22Rv1 (cell line): ENCODE measurements around the gene FER.

Experiments
- CTCF ChIP-seq: fragments of 450-650 bp; IDR thresholded peaks from 2 replicates; pipeline ENCODE4 v1.5.1; 2017; ENCODE audit warnings: mild to moderate bottlenecking
- ZFX ChIP-seq: fragments of 450-650 bp; IDR thresholded peaks from 2 replicates; pipeline ENCODE4 v1.6.1; 2017; ENCODE audit warnings: antibody characterized with exemption, borderline replicate concordance

GRCh38 chr5:109113608-109114007 is 365.9 kb downstream of the FER start:
- no peak for TF ChIP-seq CTCF
- TF ChIP-seq ZFX: no peak
